ENCODE measurements around the gene DICER1. TPM values are rescaled to one million over a fixed set of nuclear protein-coding genes. Genes with fewer than 3 reads are reported as not detected.

Gene DICER1
- total RNA-seq, 1 experiment from 2014 or later, result 32.7 TPM

GRCh38 chr14:95071649-95072280, 85.6 kb downstream of the DICER1 start:
- no peak for DNase-seq (ENCODE audit: low read depth, low spot score)
- in situ Hi-C loops (cut with HindIII; ENCODE audit: low pct_unique_long_range_greater_than_20kb, low sequenced_read_pairs) (no loop called here), intact Hi-C loops (cut with micrococcal nuclease; ENCODE audit: unreplicated experiment) (no loop called here)
- Histone ChIP-seq H3K9me3 (ENCODE audit: control insufficient read depth, insufficient read depth, low read depth, low read length) (no peaks in the 10 kb centered on the region), H3K4me3 (ENCODE audit: low read depth in 2 of 2, low read length in 2 of 2) (no peak overlapping the region), H3K27me3 (ENCODE audit: control insufficient read depth, insufficient read depth, low read length) (no peaks in the 10 kb centered on the region), H3K36me3 (ENCODE audit: control insufficient read depth, insufficient read depth, low read length) (no peaks in the 10 kb centered on the region), H3K27ac (ENCODE audit: low read length) (no peak overlapping the region), H3K4me1 (ENCODE audit: control insufficient read depth, insufficient read depth, low read length) (no peaks in the 10 kb centered on the region)
- TF ChIP-seq POLR2AphosphoS5 (IDR thresholded peaks at IDR 0.05; ENCODE audit: low read depth, low read length) (no peak), CTCF (IDR thresholded peaks at IDR 0.05) (no peak), REST (IDR thresholded peaks at IDR 0.05; ENCODE audit: insufficient read depth in 1 of 2, low read depth in 2 of 2, low read length in 1 of 2) (no peak), SIN3A (IDR thresholded peaks at IDR 0.05; ENCODE audit: borderline replicate concordance, insufficient read depth, low read depth, low read length) (no peak)
- ChIA-PET CTCF (no interaction called here), POLR2A (no interaction called here)
- no TSS peak for BruUV-seq (replicated peaks)
- ATAC-seq, result no peak

- in situ Hi-C loops (cut with HindIII; ENCODE audit: low pct_unique_long_range_greater_than_20kb, low sequenced_read_pairs), result no loop called here
- H3K27me3 ChIP-seq (ENCODE audit: control insufficient read depth, insufficient read depth, low read length), result no peaks in the 10 kb centered on the region
- no peak overlapping the region for H3K27ac ChIP-seq (ENCODE audit: low read length)
- intact Hi-C loops (cut with micrococcal nuclease; ENCODE audit: unreplicated experiment), result no loop called here
- ATAC-seq (no peak), DNase-seq (ENCODE audit: low read depth, low spot score) (no peak)
- POLR2A ChIA-PET, result no interaction called here
- no peak overlapping the region for H3K4me3 ChIP-seq (ENCODE audit: low read depth in 2 of 2, low read length in 2 of 2)
- H3K4me1 ChIP-seq (ENCODE audit: control insufficient read depth, insufficient read depth, low read length), result no peaks in the 10 kb centered on the region
- TF ChIP-seq POLR2AphosphoS5 (IDR thresholded peaks at IDR 0.05; ENCODE audit: low read depth, low read length), result no peak
- no peak for TF ChIP-seq REST (IDR thresholded peaks at IDR 0.05; ENCODE audit: insufficient read depth in 1 of 2, low read depth in 2 of 2, low read length in 1 of 2)
- no peak for TF ChIP-seq SIN3A (IDR thresholded peaks at IDR 0.05; ENCODE audit: borderline replicate concordance, insufficient read depth, low read depth, low read length)
- no peak for TF ChIP-seq CTCF (IDR thresholded peaks at IDR 0.05)
- no peak for TF ChIP-seq TCF7L2 (IDR thresholded peaks at IDR 0.05; ENCODE audit: low read depth, low read length)
- no TSS peak for BruUV-seq (replicated peaks)
- H3K36me3 ChIP-seq (ENCODE audit: control insufficient read depth, insufficient read depth, low read length), result no peaks in the 10 kb centered on the region
- H3K9me3 ChIP-seq (ENCODE audit: control insufficient read depth, insufficient read depth, low read depth, low read length), result no peaks in the 10 kb centered on the region
- CTCF ChIA-PET, result no interaction called here
Observed at GRCh38 chr14:95070748-95071435, 86.4 kb downstream of the DICER1 start.
